Kidney (tissue), 14 donors: ENCODE results near the gene FMO5. TPM values are rescaled to one million over a fixed set of nuclear protein-coding genes. Genes with fewer than 3 reads are reported as not detected.
A peak's percentile ranks its signal among the peaks of the same experiment; 100 is the strongest.
"Not testable (repeated sequence)": the region's sequence is repeated elsewhere in the genome, so short reads cannot be mapped to it uniquely, and the experiment has no call there.

Experiments
- DNase-seq, 5 donors: peaks; one replicate each; pipeline ENCODE4 v3.0.0-alpha.2; 2013 to 2020
- FAIRE-seq: peaks from 2 replicates; lab custom pipeline; 2012; peaks lifted over from hg19 to GRCh38; lab: Jason Lieb, UNC
- H3K27ac ChIP-seq, 2 donors: one replicate each; pipeline ENCODE4 v1.7.0; 2013; ENCODE audit warnings: low read depth in 2 of 2, low read length in 2 of 2, inconsistent platforms in 1 of 2
- H3K27me3 ChIP-seq: one replicate; pipeline ENCODE4 v1.7.1; 2013; ENCODE audit warnings: low read length, inconsistent platforms; ENCODE audit not compliant: control insufficient read depth, insufficient read depth
- H3K36me3 ChIP-seq, 3 donors: one replicate each; pipeline versions ENCODE4 v1.7.0 to v1.7.1; 2013; ENCODE audit warnings: low read length in 3 of 3, control low read depth in 1 of 3, inconsistent platforms in 1 of 3; ENCODE audit not compliant: insufficient read depth in 3 of 3, control insufficient read depth in 2 of 3
- H3K4me1 ChIP-seq, 3 donors: one replicate each; pipeline versions ENCODE4 v1.7.0 to v1.7.1; 2013; ENCODE audit warnings: low read length in 3 of 3, inconsistent platforms in 1 of 3, low read depth in 1 of 3; ENCODE audit not compliant: control insufficient read depth in 2 of 3, insufficient read depth in 2 of 3
- H3K4me3 ChIP-seq, 3 donors: one replicate each; pipeline versions ENCODE4 v1.7.0 to v1.8.1; 2013; ENCODE audit warnings: low read length in 3 of 3, control low read depth in 1 of 3, inconsistent platforms in 1 of 3
- H3K9ac ChIP-seq, 3 donors: one replicate each; pipeline versions ENCODE4 v1.7.0 to v1.7.1; 2013; ENCODE audit warnings: low read length in 3 of 3, control low read depth in 1 of 3, inconsistent platforms in 1 of 3
- H3K9me3 ChIP-seq, 3 donors: one replicate each; pipeline versions ENCODE4 v1.7.0 to v1.7.1; 2013; ENCODE audit warnings: low read length in 3 of 3, control low read depth in 1 of 3, inconsistent platforms in 1 of 3; ENCODE audit not compliant: control insufficient read depth in 2 of 3, insufficient read depth in 1 of 3
- intact Hi-C: fragments of 100-400 bp; cut with DNase I; formaldehyde crosslinking; loops from one replicate; pipeline ENCODE4 v1.11.1; 2022
- polyA plus RNA-seq: library from polyadenylated mRNA; stranded (reverse); fragments of 350-450 nt; fragmentation: Illumina TruSeq; extraction: RNeasy Lipid Tissue Mini Kit (QIAGEN cat#74804); gene quantifications from one replicate; pipeline ENCODE4 v1.2.3, GENCODE V29; 2014; ENCODE audit warnings: low read depth, low replicate concordance; ENCODE audit not compliant: insufficient read depth
- total RNA-seq: library from RNA; stranded (reverse); fragmentation: NEBNext Ultra II Directional; extraction: Animal tissue kit (Norgen Biotek cat#: 25700); gene quantifications from one replicate; pipeline ENCODE4 v1.2.1, GENCODE V29; 2021
- TF ChIP-seq, protein P1 (sequence below): IDR thresholded peaks from 3 replicates; pipeline ENCODE4 v1.5.1; 2012; ENCODE audit warnings: mild to moderate bottlenecking, moderate library complexity, borderline replicate concordance; ENCODE audit not compliant: insufficient read depth; ENCODE audit errors: extremely low read depth
- donor health status: control.
- donor health status: control.
- donor health status: control.
- donor health status: control.
- donor health status: control.
- donor health status: DM: yes; HTN: yes; CAD: no.
- donor health status: Normal renal cell carcinoma (clear cell type).

Gene FMO5
- total and polyA plus RNA-seq, 2 donors from 2014 or later = 9.5 to 12.3 TPM

- TF ChIP-seq, protein P1, sequence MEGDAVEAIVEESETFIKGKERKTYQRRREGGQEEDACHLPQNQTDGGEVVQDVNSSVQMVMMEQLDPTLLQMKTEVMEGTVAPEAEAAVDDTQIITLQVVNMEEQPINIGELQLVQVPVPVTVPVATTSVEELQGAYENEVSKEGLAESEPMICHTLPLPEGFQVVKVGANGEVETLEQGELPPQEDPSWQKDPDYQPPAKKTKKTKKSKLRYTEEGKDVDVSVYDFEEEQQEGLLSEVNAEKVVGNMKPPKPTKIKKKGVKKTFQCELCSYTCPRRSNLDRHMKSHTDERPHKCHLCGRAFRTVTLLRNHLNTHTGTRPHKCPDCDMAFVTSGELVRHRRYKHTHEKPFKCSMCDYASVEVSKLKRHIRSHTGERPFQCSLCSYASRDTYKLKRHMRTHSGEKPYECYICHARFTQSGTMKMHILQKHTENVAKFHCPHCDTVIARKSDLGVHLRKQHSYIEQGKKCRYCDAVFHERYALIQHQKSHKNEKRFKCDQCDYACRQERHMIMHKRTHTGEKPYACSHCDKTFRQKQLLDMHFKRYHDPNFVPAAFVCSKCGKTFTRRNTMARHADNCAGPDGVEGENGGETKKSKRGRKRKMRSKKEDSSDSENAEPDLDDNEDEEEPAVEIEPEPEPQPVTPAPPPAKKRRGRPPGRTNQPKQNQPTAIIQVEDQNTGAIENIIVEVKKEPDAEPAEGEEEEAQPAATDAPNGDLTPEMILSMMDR = peak; percentile 89
- H3K27ac ChIP-seq = peak within 1 kb of the TSS; percentile 75 to 89
- DNase-seq = peak; percentile 96 to 98 (median 98)
- H3K9me3 ChIP-seq = no peaks in the 10 kb centered on the region
- H3K4me1 ChIP-seq = peaks cover 0 to 12% (median 4%) of the 10 kb centered on the region in 3 donors
- intact Hi-C loops = no loop called here
- peak within 1 kb of the TSS; percentile 72 to 90 (median 85) for H3K9ac ChIP-seq
- no peaks in the 10 kb centered on the region for H3K36me3 ChIP-seq
- no peaks in the 10 kb centered on the region for H3K27me3 ChIP-seq
- FAIRE-seq = no peak
- peak within 1 kb of the TSS; percentile 91 to 95 (median 92) for H3K4me3 ChIP-seq
Observed at GRCh38 chr1:147242449-147243227, 17.5 kb upstream of the FMO5 start, which contains the start of gene CHD1L. Gene CHD1L (plus strand): TSS chr1:147242684. CDS start chr1:147242704, 20 bp downstream.

GRCh38 chr1:147241934-147242448 lies 16.9 kb upstream of the FMO5 start:
- Histone ChIP-seq H3K27me3 (no peaks in the 10 kb centered on the region), H3K36me3 (no peaks in the 10 kb centered on the region), H3K4me1 (peaks cover 4 to 12% (median 5%) of the 10 kb centered on the region in 3 donors), H3K4me3 (peak overlapping the region; percentile 40 to 95 (median 62)), H3K9me3 (no peaks in the 10 kb centered on the region), H3K27ac (peak overlapping the region; percentile 51 to 75), H3K9ac (peak overlapping the region in 2 of 3 donors; percentile 6 to 85)
- no peak for DNase-seq
- TF ChIP-seq, protein P1 = no peak
- no peak for FAIRE-seq
- intact Hi-C loops = no loop called here

DNA sequence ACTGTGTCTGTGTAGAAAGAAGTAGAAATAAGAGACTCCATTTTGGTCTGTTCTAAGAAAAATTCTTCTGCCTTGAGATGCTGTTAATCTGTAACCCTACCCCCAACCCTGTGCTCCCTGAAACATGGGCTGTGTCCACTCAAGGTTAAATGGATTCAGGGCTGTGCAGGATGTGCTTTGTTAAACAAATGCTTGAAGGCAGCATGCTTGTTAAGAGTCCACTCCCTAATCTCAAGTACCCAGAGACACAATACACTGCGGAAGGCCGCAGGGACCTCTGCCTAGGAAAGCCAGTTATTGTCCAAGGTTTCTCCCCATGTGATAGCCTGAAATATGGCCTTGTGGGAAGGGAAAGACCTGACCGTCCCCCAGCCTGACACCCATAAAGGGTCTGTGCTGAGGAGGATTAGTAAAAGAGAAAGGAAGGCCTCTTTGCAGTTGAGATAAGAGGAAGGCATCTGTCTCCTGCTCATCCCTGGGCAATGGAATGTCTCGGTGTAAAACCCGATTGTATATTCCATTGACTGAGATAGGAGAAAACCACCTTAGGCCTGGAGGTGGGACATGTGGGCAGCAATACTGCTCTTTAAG lies 15.1 kb upstream of the FMO5 start:
- H3K4me3 ChIP-seq, FAIRE-seq, H3K27me3 ChIP-seq, H3K9ac ChIP-seq, H3K9me3 ChIP-seq, H3K36me3 ChIP-seq, intact Hi-C loops: not testable (repeated sequence)
- Histone ChIP-seq H3K4me1 (peaks cover 4 to 12% (median 5%) of the 10 kb centered on the region in 3 donors), H3K27ac (peak overlapping the region in 1 of 2 donors; percentile 75)
- peak in 2 of 5 donors; percentile 20 to 36 for DNase-seq
